ENCODE results near the gene BAHD1. TPM values are rescaled to one million over a fixed set of nuclear protein-coding genes. Genes with fewer than 3 reads are reported as not detected.

The BAHD1 gene
- total and polyA plus RNA-seq, 8 donors, result 11.4 to 27.2 (median 15.4) TPM

- ATAC-seq, result peak; percentile 97
- no peaks in the 10 kb centered on the region for H3K9me3 ChIP-seq
- TF ChIP-seq, protein P1, sequence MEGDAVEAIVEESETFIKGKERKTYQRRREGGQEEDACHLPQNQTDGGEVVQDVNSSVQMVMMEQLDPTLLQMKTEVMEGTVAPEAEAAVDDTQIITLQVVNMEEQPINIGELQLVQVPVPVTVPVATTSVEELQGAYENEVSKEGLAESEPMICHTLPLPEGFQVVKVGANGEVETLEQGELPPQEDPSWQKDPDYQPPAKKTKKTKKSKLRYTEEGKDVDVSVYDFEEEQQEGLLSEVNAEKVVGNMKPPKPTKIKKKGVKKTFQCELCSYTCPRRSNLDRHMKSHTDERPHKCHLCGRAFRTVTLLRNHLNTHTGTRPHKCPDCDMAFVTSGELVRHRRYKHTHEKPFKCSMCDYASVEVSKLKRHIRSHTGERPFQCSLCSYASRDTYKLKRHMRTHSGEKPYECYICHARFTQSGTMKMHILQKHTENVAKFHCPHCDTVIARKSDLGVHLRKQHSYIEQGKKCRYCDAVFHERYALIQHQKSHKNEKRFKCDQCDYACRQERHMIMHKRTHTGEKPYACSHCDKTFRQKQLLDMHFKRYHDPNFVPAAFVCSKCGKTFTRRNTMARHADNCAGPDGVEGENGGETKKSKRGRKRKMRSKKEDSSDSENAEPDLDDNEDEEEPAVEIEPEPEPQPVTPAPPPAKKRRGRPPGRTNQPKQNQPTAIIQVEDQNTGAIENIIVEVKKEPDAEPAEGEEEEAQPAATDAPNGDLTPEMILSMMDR (IDR thresholded peaks at IDR 0.05), result peak; percentile 89 to 94
- intact Hi-C loops (cut with DNase I), result loop anchor here in 1 of 2 donors (10.0 kb wide), 1 partner anchor 137 kb away; the partner anchor contains the start of gene ANKRD63
- H3K36me3 ChIP-seq, result peaks cover 0 to 18% of the 10 kb centered on the region in 2 donors
- peak in 3 of 4 donors; percentile 76 to 98 (median 85) for DNase-seq
- H3K27me3 ChIP-seq, result no peaks in the 10 kb centered on the region
- H3K27ac ChIP-seq, result no peak overlapping the region
- H3K4me3 ChIP-seq, result no peak overlapping the region
- H3K4me1 ChIP-seq, result peaks cover 0 to 22% of the 10 kb centered on the region in 2 donors
Measured at GRCh38 chr15:40421246-40422157, 19.3 kb upstream of the BAHD1 start.

GRCh38 chr15:40424483-40425115 is 16.2 kb upstream of the BAHD1 start:
- intact Hi-C loops (cut with DNase I), result loop anchor here in 1 of 2 donors (10.0 kb wide), 1 partner anchor 140 kb away; the partner anchor contains the start of gene ANKRD63
- no peak for ATAC-seq

GRCh38 chr15:40425681-40426080 is 15.1 kb upstream of the BAHD1 start:
- DNase-seq (no peak), ATAC-seq (no peak)
- no peak overlapping the region for H3K4me3 ChIP-seq
- intact Hi-C loops (cut with DNase I), result loop anchor here in 1 of 2 donors (10.0 kb wide), 1 partner anchor 141 kb away; the partner anchor contains the start of gene ANKRD63
- no peak overlapping the region for H3K27ac ChIP-seq
- no peaks in the 10 kb centered on the region for H3K36me3 ChIP-seq
- TF ChIP-seq, protein P1 (IDR thresholded peaks at IDR 0.05), result no peak
- no peaks in the 10 kb centered on the region for H3K27me3 ChIP-seq
- peaks cover 0 to 16% of the 10 kb centered on the region in 2 donors for H3K4me1 ChIP-seq
- no peaks in the 10 kb centered on the region for H3K9me3 ChIP-seq

More at GRCh38 chr15:40424483-40425115, 16.2 kb upstream of the BAHD1 start:
- DNase-seq, result no peak
- Histone ChIP-seq H3K36me3 (no peaks in the 10 kb centered on the region), H3K27me3 (no peaks in the 10 kb centered on the region), H3K27ac (no peak overlapping the region), H3K4me1 (peaks cover 0 to 22% of the 10 kb centered on the region in 2 donors), H3K4me3 (no peak overlapping the region), H3K9me3 (no peaks in the 10 kb centered on the region)
- TF ChIP-seq, protein P1 (IDR thresholded peaks at IDR 0.05), result no peak

GRCh38 chr15:40427188-40427587 is 13.6 kb upstream of the BAHD1 start:
- H3K9me3 ChIP-seq, result no peaks in the 10 kb centered on the region
- no peaks in the 10 kb centered on the region for H3K36me3 ChIP-seq
- TF ChIP-seq, protein P1 (IDR thresholded peaks at IDR 0.05), result no peak
- intact Hi-C loops (cut with DNase I), result loop anchor here in 1 of 2 donors (10.0 kb wide), 1 partner anchor 142 kb away; the partner anchor contains the start of gene ANKRD63
- DNase-seq, result no peak
- H3K4me3 ChIP-seq, result no peak overlapping the region
- H3K4me1 ChIP-seq, result peaks cover 0 to under 1% of the 10 kb centered on the region in 2 donors
- ATAC-seq, result no peak
- no peaks in the 10 kb centered on the region for H3K27me3 ChIP-seq
- no peak overlapping the region for H3K27ac ChIP-seq

Measured in left lung (tissue), 10 donors.